Measurements from ENCODE around the gene ENDOV. TPM values are rescaled to one million over a fixed set of nuclear protein-coding genes. Genes with fewer than 3 reads are reported as not detected.
A peak's percentile ranks its signal among the peaks of the same experiment; 100 is the strongest.

The ENDOV gene
- total RNA-seq: 10 to 100 TPM; 16.6 to 17.1 TPM

DNA sequence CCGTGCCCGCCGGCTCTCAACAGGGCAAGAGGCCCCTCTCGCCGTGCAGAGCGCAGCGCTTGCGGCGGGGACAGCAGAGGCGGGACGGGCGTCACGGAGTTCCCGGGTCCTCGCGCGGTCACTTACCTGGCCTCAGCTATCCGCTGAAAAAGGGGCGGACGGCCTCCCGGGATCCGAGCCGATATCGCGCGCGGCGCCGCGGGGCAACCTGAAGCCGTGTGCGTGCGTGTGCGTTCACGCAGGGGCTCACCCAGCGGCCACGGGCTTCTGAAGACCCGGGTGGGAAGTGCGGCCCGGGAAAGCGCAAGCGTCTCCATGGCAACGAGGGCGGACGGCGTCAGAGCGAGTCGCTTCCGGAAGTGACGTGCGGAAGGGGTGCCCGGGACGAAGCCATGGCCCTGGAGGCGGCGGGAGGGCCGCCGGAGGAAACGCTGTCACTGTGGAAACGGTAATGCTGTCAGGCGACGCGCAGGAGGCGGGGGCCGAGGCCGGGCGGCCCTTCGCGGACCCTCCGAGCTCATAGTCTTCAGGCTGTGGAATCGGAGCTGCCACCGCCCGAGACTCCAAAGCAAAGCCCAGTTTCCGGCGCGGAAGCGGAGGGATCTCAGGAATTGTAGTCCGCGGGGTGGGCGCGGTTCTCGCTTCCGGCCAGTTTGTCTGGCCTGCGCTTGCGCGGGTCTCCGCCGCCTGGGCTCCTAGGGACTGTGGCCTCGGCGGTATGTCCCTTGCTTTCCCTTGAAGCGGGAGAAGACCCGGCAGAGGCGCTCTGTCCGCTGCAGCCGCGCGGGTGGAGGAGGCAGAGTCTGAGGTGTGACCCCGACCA is at the start of gene ENDOV:
ENDOV (plus strand) TSS at position 365 of the 823 bp plus-strand sequence; CDS start at position 393, 28 bp downstream.
- H3K4me1 Mint-ChIP-seq: peaks cover 22% of the 10 kb centered on the region
- POLR2A ChIA-PET: no interaction called here
- peaks cover 2% of the 10 kb centered on the region for H3K36me3 Mint-ChIP-seq (ENCODE audit: low read depth)
- H3K27ac Mint-ChIP-seq: peak within 1 kb of the TSS; percentile 71
- peak within 1 kb of the TSS; percentile 82 for H3K4me3 Mint-ChIP-seq
- CTCF ChIA-PET: interaction anchor here (0.7 to 1.7 kb wide), 2 partner anchors 314 to 574 kb away, joined by 4 to 5 read pairs; partner anchors contain the start of gene GAA
- H3K27me3 Mint-ChIP-seq: peaks cover 29% of the 10 kb centered on the region
- no peaks in the 10 kb centered on the region for H3K9me3 Mint-ChIP-seq
- peak; percentile 96 for DNase-seq

DNA sequence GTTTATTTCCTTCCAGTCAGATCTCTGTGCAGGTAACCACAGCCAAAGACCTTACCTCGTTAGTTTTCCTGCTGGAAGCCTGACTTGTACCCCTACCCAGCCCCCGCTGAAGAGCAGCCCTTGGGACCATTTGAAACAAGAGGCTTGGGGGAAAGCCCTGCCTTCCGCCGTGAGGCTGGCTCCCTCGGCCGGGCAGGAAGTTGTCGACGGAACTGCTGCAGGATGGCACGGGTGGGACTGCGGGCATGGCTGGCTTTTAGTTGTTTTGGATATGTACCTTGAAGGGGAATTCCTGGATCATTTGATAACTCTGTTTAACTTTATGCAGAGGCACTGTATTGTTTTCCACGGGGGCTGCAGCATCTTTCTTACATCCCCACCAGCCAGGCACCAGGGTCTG is 49.0 kb upstream of the ENDOV start:
- DNase-seq: no peak
- Mint-ChIP-seq H3K27me3 (no peaks in the 10 kb centered on the region), H3K27ac (peak overlapping the region; percentile 50), H3K4me1 (no peaks in the 10 kb centered on the region), H3K9me3 (no peaks in the 10 kb centered on the region), H3K4me3 (no peak overlapping the region), H3K36me3 (ENCODE audit: low read depth) (peaks cover 82% of the 10 kb centered on the region)
- ChIA-PET CTCF (interaction anchor here (1.1 kb wide), 1 partner anchor 9 kb away, joined by 3 read pairs; no protein-coding TSS in a partner anchor), POLR2A (no interaction called here)

DNA sequence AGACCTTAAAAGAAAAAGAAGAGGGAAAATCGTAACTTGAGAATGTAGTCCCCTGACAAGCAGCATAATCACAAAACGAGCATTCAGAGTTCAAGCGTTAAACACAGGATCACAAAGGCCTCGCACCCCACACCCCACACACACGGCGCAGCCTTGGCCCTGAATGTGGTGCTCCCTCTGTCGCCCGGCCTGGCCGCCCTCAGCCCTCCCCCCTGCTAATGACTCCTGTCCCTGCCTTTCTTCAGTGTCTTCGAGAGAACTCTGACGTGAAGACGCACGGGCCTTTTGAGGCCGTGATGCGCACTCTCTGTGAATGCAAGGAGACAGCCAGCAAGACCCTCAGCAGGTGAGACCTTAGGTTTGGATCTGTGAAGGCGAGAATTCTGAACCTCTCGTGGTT is 47.5 kb upstream of the ENDOV start:
- ChIA-PET POLR2A (no interaction called here), CTCF (interaction anchor here (1.1 kb wide), 1 partner anchor 9 kb away, joined by 3 read pairs; no protein-coding TSS in a partner anchor)
- no peak overlapping the region for H3K4me3 Mint-ChIP-seq
- no peaks in the 10 kb centered on the region for H3K9me3 Mint-ChIP-seq
- peaks cover 82% of the 10 kb centered on the region for H3K36me3 Mint-ChIP-seq (ENCODE audit: low read depth)
- no peak for DNase-seq
- H3K27ac Mint-ChIP-seq: no peak overlapping the region
- H3K27me3 Mint-ChIP-seq: no peaks in the 10 kb centered on the region
- H3K4me1 Mint-ChIP-seq: no peaks in the 10 kb centered on the region

DNA sequence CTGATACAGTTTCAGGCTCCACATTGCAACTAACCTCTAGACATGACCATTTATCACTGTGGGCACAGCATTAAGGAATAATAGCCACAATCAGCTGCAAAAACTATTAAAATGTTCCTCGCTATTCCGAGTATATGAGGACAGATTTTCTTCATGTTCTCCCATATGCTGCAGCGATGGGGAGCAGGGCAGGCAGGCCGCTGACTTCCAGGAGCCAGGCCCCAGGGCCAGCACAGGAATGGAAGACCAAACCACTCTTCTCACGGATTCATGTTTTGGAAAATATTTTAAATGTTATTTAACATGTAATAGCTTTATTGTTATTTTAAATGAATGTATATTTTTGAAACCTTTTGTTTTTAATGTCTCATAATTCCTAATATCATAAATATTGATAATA is 43.8 kb upstream of the ENDOV start:
- POLR2A ChIA-PET: no interaction called here
- no peaks in the 10 kb centered on the region for H3K9me3 Mint-ChIP-seq
- H3K36me3 Mint-ChIP-seq (ENCODE audit: low read depth): peaks cover 78% of the 10 kb centered on the region
- DNase-seq: no peak
- CTCF ChIA-PET: interaction anchor here (1.0 to 1.7 kb wide), 5 partner anchors 11 to 63 kb away, joined by 3 to 4 read pairs (median 3); no protein-coding TSS in a partner anchor
- no peak overlapping the region for H3K4me3 Mint-ChIP-seq
- H3K4me1 Mint-ChIP-seq: no peaks in the 10 kb centered on the region
- no peaks in the 10 kb centered on the region for H3K27me3 Mint-ChIP-seq
- no peak overlapping the region for H3K27ac Mint-ChIP-seq

DNA sequence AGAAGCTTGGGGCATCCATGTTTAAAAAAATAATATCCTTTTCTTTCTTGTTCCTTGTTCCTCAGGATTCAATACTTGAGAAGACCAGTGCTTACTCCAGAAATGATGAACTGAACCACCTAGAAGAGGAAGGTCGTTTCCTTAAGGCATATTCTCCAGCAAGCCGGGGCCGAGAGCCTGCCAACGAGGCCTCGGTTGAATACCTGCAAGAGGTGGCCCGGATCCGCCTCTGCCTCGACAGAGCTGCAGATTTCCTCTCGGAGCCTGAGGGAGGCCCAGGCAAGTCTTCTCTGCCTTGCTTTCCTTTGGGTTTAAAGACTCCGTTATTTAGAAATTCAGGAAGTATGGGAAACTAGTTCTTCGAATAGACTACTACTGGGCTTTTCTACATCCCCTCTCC is 42.5 kb upstream of the ENDOV start:
- H3K4me3 Mint-ChIP-seq: no peak overlapping the region
- H3K27ac Mint-ChIP-seq: no peak overlapping the region
- H3K36me3 Mint-ChIP-seq (ENCODE audit: low read depth): peaks cover 79% of the 10 kb centered on the region
- DNase-seq: no peak
- no peaks in the 10 kb centered on the region for H3K27me3 Mint-ChIP-seq
- POLR2A ChIA-PET: no interaction called here
- no peaks in the 10 kb centered on the region for H3K4me1 Mint-ChIP-seq
- no peaks in the 10 kb centered on the region for H3K9me3 Mint-ChIP-seq
- CTCF ChIA-PET: interaction anchor here (1.7 kb wide), 1 partner anchor 14 kb away, joined by 3 read pairs; no protein-coding TSS in a partner anchor

DNA sequence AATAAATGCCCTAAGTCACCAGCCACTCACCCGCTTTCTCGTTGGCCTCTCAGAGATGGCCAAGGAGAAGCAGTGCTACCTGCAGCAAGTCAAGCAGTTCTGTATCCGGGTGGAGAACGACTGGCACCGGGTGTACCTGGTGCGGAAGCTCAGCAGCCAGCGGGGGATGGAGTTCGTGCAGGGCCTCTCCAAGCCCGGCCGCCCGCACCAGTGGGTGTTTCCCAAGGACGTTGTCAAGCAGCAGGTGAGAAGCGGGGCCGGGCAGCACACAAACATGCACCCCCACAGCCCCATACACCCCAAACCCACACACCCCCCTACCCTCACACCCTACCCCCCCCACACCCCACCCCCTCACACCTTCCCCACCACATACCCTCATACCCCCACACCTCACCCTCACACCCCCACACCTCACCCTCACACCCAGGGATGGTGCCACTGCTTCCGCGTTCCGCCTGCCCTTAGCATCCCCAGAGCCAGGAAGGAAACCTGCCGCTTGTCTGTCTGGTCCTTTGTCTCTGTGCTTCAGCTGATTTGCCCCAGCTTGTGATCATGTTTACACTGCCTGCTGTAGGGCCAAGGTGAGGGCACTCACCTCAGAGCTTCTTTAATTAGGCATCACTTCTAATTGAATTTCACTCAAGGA is 41.9 kb upstream of the ENDOV start:
- peak overlapping the region; percentile 64 for H3K27ac Mint-ChIP-seq
- no peaks in the 10 kb centered on the region for H3K27me3 Mint-ChIP-seq
- no peaks in the 10 kb centered on the region for H3K4me1 Mint-ChIP-seq
- H3K36me3 Mint-ChIP-seq (ENCODE audit: low read depth): peaks cover 79% of the 10 kb centered on the region
- ChIA-PET POLR2A (no interaction called here), CTCF (no interaction called here)
- H3K9me3 Mint-ChIP-seq: no peaks in the 10 kb centered on the region
- H3K4me3 Mint-ChIP-seq: no peak overlapping the region
- no peak for DNase-seq

DNA sequence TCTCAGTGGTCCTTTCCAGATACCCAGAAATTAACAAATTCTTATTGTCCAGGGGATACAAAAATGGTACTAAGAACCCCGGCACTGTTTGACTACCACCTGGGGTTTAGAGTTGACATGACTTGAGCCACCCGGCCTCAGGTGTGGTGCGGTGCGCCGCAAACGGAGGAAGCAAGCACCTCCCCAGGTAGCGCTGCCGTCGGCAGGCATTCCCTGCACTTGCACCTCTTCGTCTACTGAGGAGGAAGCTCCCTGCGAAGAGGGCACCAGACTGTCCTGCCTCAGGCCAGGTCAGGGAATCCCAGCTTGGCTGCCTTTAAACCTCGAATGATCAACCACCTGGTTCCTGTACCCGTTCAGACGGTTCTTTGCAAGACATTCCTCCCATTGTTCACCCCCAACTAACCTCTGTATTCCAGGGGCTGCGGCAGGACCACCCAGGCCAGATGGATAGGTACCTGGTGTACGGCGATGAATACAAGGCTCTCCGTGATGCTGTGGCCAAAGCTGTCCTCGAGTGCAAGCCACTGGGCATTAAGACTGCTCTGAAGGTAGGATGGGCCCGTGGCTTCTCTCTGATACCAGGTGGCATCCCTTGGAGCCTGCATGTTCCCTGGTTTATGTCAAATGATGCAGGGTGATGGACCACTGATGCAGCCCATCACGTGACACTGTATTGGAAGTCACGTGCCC is 40.8 kb upstream of the ENDOV start:
- no peaks in the 10 kb centered on the region for H3K4me1 Mint-ChIP-seq
- POLR2A ChIA-PET: no interaction called here
- no peak overlapping the region for H3K27ac Mint-ChIP-seq
- no peak overlapping the region for H3K4me3 Mint-ChIP-seq
- no peaks in the 10 kb centered on the region for H3K27me3 Mint-ChIP-seq
- no peaks in the 10 kb centered on the region for H3K9me3 Mint-ChIP-seq
- CTCF ChIA-PET: no interaction called here
- peaks cover 86% of the 10 kb centered on the region for H3K36me3 Mint-ChIP-seq (ENCODE audit: low read depth)
- DNase-seq: no peak

DNA sequence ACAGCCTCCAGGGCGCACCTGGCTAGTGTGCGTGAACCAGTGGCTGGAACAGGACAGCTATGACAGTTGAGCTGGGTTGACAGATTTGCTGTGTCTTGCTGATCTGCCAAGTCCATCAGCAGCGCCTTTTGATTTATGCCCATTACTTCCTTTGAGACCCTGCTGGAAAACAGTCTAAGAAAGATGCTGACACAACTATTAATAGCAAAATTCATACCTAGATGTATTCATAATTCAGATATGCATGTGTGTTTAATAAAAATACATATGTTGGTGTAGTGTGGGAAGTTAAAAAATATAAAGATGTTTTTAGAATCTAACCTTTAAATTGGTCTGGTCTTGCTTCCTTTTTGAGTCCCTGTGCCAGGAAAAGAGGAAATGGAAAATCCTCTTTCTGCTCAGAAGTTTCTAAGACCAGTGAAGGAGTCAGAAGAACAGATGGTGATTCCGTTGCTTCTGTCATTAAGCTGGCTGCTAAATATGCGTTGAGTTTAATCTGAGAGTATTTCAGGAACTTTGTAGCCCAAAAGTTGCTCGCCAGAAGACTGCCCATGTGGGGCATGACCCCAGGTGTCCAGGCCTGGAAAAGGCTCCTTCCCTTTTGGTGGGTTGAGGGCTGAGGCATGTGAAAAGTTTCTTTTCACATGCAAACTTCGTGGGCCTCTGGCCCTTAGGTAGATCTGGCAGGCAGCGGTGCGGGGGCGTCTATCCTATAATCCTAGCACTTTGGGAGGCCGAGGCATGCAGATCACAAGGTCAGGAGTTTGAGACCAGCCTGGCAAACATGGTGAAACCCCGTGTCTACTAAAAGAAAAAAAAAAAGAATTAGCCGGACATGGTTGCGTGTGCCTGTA is 40.0 kb upstream of the ENDOV start:
- no peaks in the 10 kb centered on the region for H3K9me3 Mint-ChIP-seq
- no peaks in the 10 kb centered on the region for H3K27me3 Mint-ChIP-seq
- H3K4me1 Mint-ChIP-seq: no peaks in the 10 kb centered on the region
- no peak overlapping the region for H3K4me3 Mint-ChIP-seq
- DNase-seq: no peak
- H3K27ac Mint-ChIP-seq: no peak overlapping the region
- POLR2A ChIA-PET: no interaction called here
- H3K36me3 Mint-ChIP-seq (ENCODE audit: low read depth): peaks cover 86% of the 10 kb centered on the region
- CTCF ChIA-PET: no interaction called here

DNA sequence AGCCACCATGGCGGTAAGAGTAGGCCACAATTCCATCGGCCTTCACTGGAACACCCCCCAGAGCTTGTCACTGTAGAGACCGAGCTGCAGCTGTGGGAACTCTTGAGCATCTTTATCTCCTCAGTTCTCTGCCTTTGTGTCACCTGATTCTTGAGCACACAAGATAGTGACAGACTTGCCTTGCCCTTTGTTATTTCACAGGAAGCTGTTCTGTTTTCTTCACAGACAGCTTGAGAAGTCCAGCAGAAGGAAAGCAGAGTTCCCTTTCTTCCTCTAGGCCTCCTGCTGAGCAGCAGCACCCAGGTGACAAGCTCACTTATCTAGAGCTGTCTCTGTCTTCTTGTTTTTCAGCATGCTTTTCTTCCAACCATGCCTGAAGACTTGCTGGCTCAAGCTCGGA is 38.4 kb upstream of the ENDOV start:
- DNase-seq: no peak
- no peak overlapping the region for H3K27ac Mint-ChIP-seq
- ChIA-PET POLR2A (no interaction called here), CTCF (interaction anchor here (0.9 to 1.6 kb wide), 6 partner anchors 9 to 35 kb away, joined by 3 to 5 read pairs (median 4); no protein-coding TSS in a partner anchor)
- no peaks in the 10 kb centered on the region for H3K27me3 Mint-ChIP-seq
- H3K4me3 Mint-ChIP-seq: no peak overlapping the region
- peaks cover 89% of the 10 kb centered on the region for H3K36me3 Mint-ChIP-seq (ENCODE audit: low read depth)
- H3K9me3 Mint-ChIP-seq: no peaks in the 10 kb centered on the region
- H3K4me1 Mint-ChIP-seq: no peaks in the 10 kb centered on the region

DNA sequence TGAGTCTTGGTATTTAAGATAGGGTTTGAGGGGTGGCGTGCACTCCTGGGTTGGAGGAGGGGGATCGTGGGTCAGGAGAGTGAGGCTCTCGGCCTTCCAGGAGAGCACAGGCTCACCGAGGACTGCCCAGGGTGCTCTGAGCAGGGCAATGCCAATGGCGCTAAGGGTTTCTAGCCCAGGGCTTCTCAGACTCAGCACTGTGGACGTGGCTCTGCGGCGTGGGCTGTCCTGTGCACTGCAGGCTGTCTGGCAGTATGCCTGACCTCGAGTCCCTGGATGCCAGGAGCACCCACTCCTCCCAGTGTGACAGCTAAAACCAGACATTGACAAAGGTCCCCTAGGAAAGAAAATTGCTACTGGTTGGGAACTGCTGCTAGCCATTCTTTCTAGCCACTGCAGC is 37.2 kb upstream of the ENDOV start:
- no peaks in the 10 kb centered on the region for H3K27me3 Mint-ChIP-seq
- CTCF ChIA-PET: interaction anchor here (0.7 to 1.7 kb wide), 4 partner anchors 8 to 60 kb away, joined by 3 to 5 read pairs (median 4); no protein-coding TSS in a partner anchor
- no peaks in the 10 kb centered on the region for H3K9me3 Mint-ChIP-seq
- no peak for DNase-seq
- H3K36me3 Mint-ChIP-seq (ENCODE audit: low read depth): peaks cover 87% of the 10 kb centered on the region
- H3K4me3 Mint-ChIP-seq: no peak overlapping the region
- H3K4me1 Mint-ChIP-seq: peaks cover under 1% of the 10 kb centered on the region
- H3K27ac Mint-ChIP-seq: no peak overlapping the region
- POLR2A ChIA-PET: no interaction called here

DNA sequence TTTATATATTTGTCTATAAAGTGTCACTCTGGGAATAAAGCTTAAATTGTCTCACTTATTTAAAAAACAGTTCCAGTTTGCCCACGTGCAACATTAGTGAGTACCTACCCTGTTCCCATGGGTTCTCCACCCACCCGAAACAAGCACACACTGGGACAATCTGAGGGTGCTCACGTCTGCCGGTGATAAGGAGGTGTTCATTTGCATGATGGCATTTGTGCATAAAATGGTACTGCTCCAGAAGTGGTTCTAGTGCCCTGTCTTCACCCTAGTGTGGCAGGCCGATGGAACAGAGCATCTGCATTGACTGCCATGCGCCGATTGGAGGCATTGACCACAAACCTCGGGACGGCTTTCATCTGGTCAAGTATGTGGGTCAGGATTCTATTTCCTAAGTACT is 35.6 kb upstream of the ENDOV start:
- POLR2A ChIA-PET: no interaction called here
- H3K27me3 Mint-ChIP-seq: no peaks in the 10 kb centered on the region

DNA sequence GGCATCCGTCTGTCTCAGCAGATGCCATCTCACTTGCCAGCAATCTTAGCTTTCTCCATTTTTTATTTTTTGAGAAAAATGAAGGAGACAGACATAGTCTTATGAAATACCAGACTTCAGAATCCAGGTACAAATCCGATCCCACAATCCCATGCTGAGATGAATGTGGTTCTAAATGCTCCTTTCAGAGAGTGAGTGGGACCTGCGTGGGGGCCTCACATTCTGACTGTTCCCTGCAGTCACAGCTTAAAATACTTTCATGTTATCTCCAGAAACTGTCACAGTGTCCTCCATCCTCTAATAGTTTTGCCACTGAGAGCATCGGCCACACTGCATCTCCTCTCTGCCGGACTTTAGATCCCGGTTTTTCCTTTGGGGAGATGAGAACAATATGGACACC is 34.9 kb upstream of the ENDOV start:
- Mint-ChIP-seq H3K36me3 (ENCODE audit: low read depth) (peaks cover 92% of the 10 kb centered on the region), H3K27me3 (no peaks in the 10 kb centered on the region), H3K4me3 (no peak overlapping the region), H3K9me3 (no peaks in the 10 kb centered on the region), H3K4me1 (peaks cover 9% of the 10 kb centered on the region), H3K27ac (no peak overlapping the region)
- ChIA-PET POLR2A (interaction anchor here (0.6 kb wide), 2 partner anchors 16 to 333 kb away, joined by 4 to 8 read pairs; no protein-coding TSS in a partner anchor), CTCF (no interaction called here)
- DNase-seq: no peak

More for the DNA sequence above, 35.6 kb upstream of the ENDOV start:
- CTCF ChIA-PET: interaction anchor here (1.1 to 1.7 kb wide), 2 partner anchors 16 to 60 kb away, joined by 3 read pairs; no protein-coding TSS in a partner anchor
- H3K27ac Mint-ChIP-seq: no peak overlapping the region
- no peaks in the 10 kb centered on the region for H3K9me3 Mint-ChIP-seq
- peaks cover 94% of the 10 kb centered on the region for H3K36me3 Mint-ChIP-seq (ENCODE audit: low read depth)
- DNase-seq: no peak
- peaks cover 9% of the 10 kb centered on the region for H3K4me1 Mint-ChIP-seq
- H3K4me3 Mint-ChIP-seq: no peak overlapping the region
